MCF 10A (cell line): ENCODE data around the gene PDE6D. TPM values are rescaled to one million over a fixed set of nuclear protein-coding genes. Genes with fewer than 3 reads are reported as not detected.

ENCODE experiments used
- BruUV-seq: library from RNA; stranded (reverse); fragments of 400-500 nt; replicated peaks from 2 replicates; lab custom pipeline; 2021; lab: Mats Ljungman, UMichigan
- CTCF ChIA-PET: fragments of 300-600 bp; sonication (Branson Sonifier 250); formaldehyde crosslinking; extraction: SDS; loops from one replicate; lab custom pipeline; 2021; ENCODE audit warnings: antibody characterized with exemption, inconsistent platforms; lab: Yijun Ruan, JAX
- POLR2A ChIA-PET: fragments of 300-600, 350-650 bp; sonication (Branson Sonifier 250); formaldehyde crosslinking; extraction: SDS; loops from one replicate; lab custom pipeline; 2020; ENCODE audit warnings: antibody characterized with exemption, inconsistent platforms; lab: Yijun Ruan, JAX
- DNase-seq: peaks from one replicate; pipeline ENCODE4 v3.0.0-alpha.2; 2018; ENCODE audit not compliant: unreplicated experiment
- H3K27ac Mint-ChIP-seq: one replicate; pipeline ENCODE4 v1.8.0; 2022; ENCODE audit warnings: mild to moderate bottlenecking, low read depth, mixed read lengths; ENCODE audit not compliant: unreplicated experiment
- H3K27me3 Mint-ChIP-seq: one replicate; pipeline ENCODE4 v1.8.0; 2022; ENCODE audit warnings: mixed read lengths; ENCODE audit not compliant: insufficient read depth, unreplicated experiment
- H3K36me3 Mint-ChIP-seq: one replicate; pipeline ENCODE4 v1.8.0; 2022; ENCODE audit warnings: mild to moderate bottlenecking, moderate library complexity, mixed read lengths; ENCODE audit not compliant: insufficient read depth, unreplicated experiment
- H3K4me1 Mint-ChIP-seq: one replicate; pipeline ENCODE4 v1.8.0; 2022; ENCODE audit warnings: mixed read lengths; ENCODE audit not compliant: insufficient read depth, unreplicated experiment
- H3K4me3 Mint-ChIP-seq: one replicate; pipeline ENCODE4 v1.8.0; 2022; ENCODE audit warnings: mild to moderate bottlenecking, moderate library complexity, mixed read lengths; ENCODE audit not compliant: unreplicated experiment
- H3K9me3 Mint-ChIP-seq: one replicate; pipeline ENCODE4 v1.8.0; 2022; ENCODE audit warnings: mixed read lengths; ENCODE audit not compliant: unreplicated experiment
- intact Hi-C: fragments of 100-400 bp; cut with micrococcal nuclease; formaldehyde crosslinking; loops from 2 replicates; pipeline ENCODE4 v1.14.1; 2022
- total RNA-seq: library from RNA; stranded (reverse); gene quantifications from 2 replicates; pipeline ENCODE4 v1.2.3, GENCODE V29; 2022
- TF ChIP-seq, protein P1 (sequence below): fragments of 200-600 bp; IDR thresholded peaks from one replicate; pipeline ENCODE4 v1.8.0; 2022; ENCODE audit warnings: antibody characterized with exemption, mild to moderate bottlenecking; ENCODE audit not compliant: unreplicated experiment

The PDE6D gene
- total RNA-seq, 1 experiment from 2014 or later: 13.2 TPM

DNA sequence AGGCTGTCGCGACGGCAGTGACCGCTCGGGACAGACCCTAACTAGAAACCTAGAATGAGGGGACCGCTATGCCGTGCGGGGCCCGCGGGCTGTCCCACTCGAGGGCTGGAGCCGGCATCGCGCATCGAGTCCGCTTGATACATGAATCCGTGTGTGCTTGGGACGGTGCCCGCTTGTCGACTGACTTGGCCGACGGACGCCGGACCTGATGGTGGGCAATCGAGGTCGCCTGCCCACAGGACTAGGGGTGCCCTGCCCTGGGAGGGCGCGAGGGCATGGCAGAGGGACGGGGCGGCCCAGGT lies 73.5 kb downstream of the PDE6D start:
- intact Hi-C loops: no loop called here
- H3K4me3 Mint-ChIP-seq: peak overlapping the region; percentile 89
- ChIA-PET POLR2A (interaction anchor here (1.0 to 3.0 kb wide), 22 partner anchors 8 to 843 kb away, joined by 3 to 33 read pairs (median 6); partner anchors contain the start of genes COPS7B, EIF4E2 and PDE6D), CTCF (interaction anchor here (0.6 to 10.2 kb wide), 10 partner anchors 10 to 349 kb away, joined by 3 to 142 read pairs (median 5); no protein-coding TSS in a partner anchor)
- peak; percentile 67 for DNase-seq
- peaks cover 12% of the 10 kb centered on the region for H3K4me1 Mint-ChIP-seq
- TF ChIP-seq, protein P1, sequence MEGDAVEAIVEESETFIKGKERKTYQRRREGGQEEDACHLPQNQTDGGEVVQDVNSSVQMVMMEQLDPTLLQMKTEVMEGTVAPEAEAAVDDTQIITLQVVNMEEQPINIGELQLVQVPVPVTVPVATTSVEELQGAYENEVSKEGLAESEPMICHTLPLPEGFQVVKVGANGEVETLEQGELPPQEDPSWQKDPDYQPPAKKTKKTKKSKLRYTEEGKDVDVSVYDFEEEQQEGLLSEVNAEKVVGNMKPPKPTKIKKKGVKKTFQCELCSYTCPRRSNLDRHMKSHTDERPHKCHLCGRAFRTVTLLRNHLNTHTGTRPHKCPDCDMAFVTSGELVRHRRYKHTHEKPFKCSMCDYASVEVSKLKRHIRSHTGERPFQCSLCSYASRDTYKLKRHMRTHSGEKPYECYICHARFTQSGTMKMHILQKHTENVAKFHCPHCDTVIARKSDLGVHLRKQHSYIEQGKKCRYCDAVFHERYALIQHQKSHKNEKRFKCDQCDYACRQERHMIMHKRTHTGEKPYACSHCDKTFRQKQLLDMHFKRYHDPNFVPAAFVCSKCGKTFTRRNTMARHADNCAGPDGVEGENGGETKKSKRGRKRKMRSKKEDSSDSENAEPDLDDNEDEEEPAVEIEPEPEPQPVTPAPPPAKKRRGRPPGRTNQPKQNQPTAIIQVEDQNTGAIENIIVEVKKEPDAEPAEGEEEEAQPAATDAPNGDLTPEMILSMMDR: no peak
- BruUV-seq: no TSS peak
- peaks cover 41% of the 10 kb centered on the region for H3K36me3 Mint-ChIP-seq
- H3K27me3 Mint-ChIP-seq: no peaks in the 10 kb centered on the region
- H3K27ac Mint-ChIP-seq: peak overlapping the region; percentile 100
- no peaks in the 10 kb centered on the region for H3K9me3 Mint-ChIP-seq

DNA sequence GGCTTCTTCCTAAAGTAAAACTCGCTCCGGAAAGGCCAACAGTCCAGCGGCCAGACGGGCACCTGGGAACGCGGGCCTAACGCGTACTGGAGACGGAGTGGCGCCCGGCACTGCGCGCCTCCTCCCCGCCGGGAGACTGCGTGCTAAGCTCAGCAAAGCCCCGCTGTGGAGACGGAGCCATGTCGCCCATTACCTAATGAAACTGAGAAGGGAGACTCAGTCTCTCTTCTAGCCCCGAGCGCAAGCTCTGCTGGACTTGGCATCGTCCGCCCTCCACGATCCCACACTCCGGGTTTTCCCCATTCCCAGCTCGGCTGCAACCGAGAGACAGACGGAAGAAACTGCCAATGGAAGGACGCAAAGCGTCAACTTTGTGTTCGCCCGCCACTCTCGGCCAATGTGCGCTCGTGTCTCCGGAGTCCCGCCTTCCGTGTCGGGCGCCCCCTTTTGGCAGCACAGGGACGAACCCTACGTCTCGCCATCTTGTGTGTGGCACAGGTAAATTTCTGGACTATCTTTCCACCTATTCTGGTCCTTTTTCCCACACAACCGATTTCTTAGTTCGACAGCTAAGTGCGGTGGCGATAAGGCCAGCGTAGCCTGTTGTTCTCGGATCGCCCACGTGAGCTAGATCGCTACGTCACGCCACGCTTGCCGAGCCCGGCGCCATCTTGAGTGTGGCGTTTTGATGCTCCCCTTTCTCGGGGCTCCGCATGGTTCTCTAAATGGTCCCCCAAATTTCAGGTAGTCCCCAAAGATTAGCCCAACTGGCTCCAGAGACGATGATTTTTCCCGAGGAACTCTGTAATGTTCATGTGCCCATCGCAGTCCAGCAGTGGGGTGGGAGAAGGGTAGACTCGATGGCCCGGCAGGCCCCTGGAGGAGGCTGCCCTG lies 74.1 kb downstream of the PDE6D start:
- POLR2A ChIA-PET: interaction anchor here (0.7 to 3.0 kb wide), 18 partner anchors 10 to 844 kb away, joined by 3 to 17 read pairs (median 6); partner anchors contain the start of genes EIF4E2, NCL and PDE6D
- no peaks in the 10 kb centered on the region for H3K9me3 Mint-ChIP-seq
- TF ChIP-seq, protein P1: peak; percentile 85
- DNase-seq: peak; percentile 99
- peaks cover 9% of the 10 kb centered on the region for H3K4me1 Mint-ChIP-seq
- BruUV-seq: no TSS peak
- intact Hi-C loops: no loop called here
- H3K27ac Mint-ChIP-seq: peak overlapping the region; percentile 100
- CTCF ChIA-PET: interaction anchor here (0.5 to 10.2 kb wide), 17 partner anchors 9 to 350 kb away, joined by 3 to 142 read pairs (median 4); no protein-coding TSS in a partner anchor
- no peaks in the 10 kb centered on the region for H3K27me3 Mint-ChIP-seq
- peak overlapping the region; percentile 89 for H3K4me3 Mint-ChIP-seq
- H3K36me3 Mint-ChIP-seq: peaks cover 35% of the 10 kb centered on the region

DNA sequence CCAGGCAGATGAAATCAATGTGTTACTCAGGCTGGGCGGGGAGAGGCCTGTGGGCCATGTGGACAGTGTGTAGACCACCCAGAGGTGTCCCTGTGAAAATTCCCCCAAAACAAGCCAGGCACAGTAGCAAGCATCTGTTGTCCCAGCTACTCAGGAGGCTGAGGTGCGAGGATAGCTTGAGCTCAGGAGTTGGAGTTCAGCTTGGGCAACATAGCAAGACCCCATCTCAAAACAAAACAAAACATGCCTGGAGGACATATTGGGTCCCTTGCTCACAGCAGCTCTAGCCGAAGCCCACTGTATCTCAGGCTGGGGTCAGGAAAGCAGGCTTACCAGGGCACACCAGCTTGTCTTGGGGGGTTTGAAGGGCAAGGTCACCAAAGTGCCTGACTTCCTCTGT lies 77.1 kb downstream of the PDE6D start:
- H3K27ac Mint-ChIP-seq: no peak overlapping the region
- intact Hi-C loops: no loop called here
- no TSS peak for BruUV-seq
- ChIA-PET POLR2A (interaction anchor here (0.9 to 1.0 kb wide), 3 partner anchors 10 to 84 kb away, joined by 3 read pairs; no protein-coding TSS in a partner anchor), CTCF (interaction anchor here (0.5 to 10.2 kb wide), 6 partner anchors 11 to 517 kb away, joined by 3 to 142 read pairs (median 4); no protein-coding TSS in a partner anchor)
- no peak overlapping the region for H3K4me3 Mint-ChIP-seq
- no peak for DNase-seq
- TF ChIP-seq, protein P1: no peak
- H3K4me1 Mint-ChIP-seq: peaks cover 11% of the 10 kb centered on the region
- no peaks in the 10 kb centered on the region for H3K27me3 Mint-ChIP-seq
- H3K9me3 Mint-ChIP-seq: no peaks in the 10 kb centered on the region
- peaks cover 14% of the 10 kb centered on the region for H3K36me3 Mint-ChIP-seq
